T-helper 1 cell treated with Interleukin-12 subunit alpha and Interleukin-12 subunit beta and Interleukin-4 antibody, amounts not matched to agents 30 μg/mL and 1 μg/mL, for 36 hours (primary cell): ENCODE results near the gene SORBS2.

Experiments
- H3K27ac Mint-ChIP-seq: one replicate; pipeline ENCODE4 v1.8.0; 2021; ENCODE audit warnings: mild to moderate bottlenecking, mixed read lengths
- H3K27me3 Mint-ChIP-seq: one replicate; pipeline ENCODE4 v1.8.0; 2021; ENCODE audit warnings: low read depth, mixed read lengths
- H3K36me3 Mint-ChIP-seq: one replicate; pipeline ENCODE4 v1.8.0; 2021; ENCODE audit warnings: low read depth, mixed read lengths
- H3K4me1 Mint-ChIP-seq: one replicate; pipeline ENCODE4 v1.8.0; 2021; ENCODE audit warnings: low read depth, mixed read lengths
- H3K4me3 Mint-ChIP-seq: one replicate; pipeline ENCODE4 v1.8.0; 2021; ENCODE audit warnings: mild to moderate bottlenecking, moderate library complexity, mixed read lengths
- H3K9me3 Mint-ChIP-seq: one replicate; pipeline ENCODE4 v1.8.0; 2021; ENCODE audit warnings: mixed read lengths

The SORBS2 gene

GRCh38 chr4:185755451-185755850 is 56.5 kb downstream of the SORBS2 start:
- H3K4me1 Mint-ChIP-seq = no peaks in the 10 kb centered on the region
- H3K36me3 Mint-ChIP-seq = no peaks in the 10 kb centered on the region
- no peak overlapping the region for H3K4me3 Mint-ChIP-seq
- H3K27me3 Mint-ChIP-seq = no peaks in the 10 kb centered on the region
- H3K9me3 Mint-ChIP-seq = no peaks in the 10 kb centered on the region
- H3K27ac Mint-ChIP-seq = no peak overlapping the region

DNA sequence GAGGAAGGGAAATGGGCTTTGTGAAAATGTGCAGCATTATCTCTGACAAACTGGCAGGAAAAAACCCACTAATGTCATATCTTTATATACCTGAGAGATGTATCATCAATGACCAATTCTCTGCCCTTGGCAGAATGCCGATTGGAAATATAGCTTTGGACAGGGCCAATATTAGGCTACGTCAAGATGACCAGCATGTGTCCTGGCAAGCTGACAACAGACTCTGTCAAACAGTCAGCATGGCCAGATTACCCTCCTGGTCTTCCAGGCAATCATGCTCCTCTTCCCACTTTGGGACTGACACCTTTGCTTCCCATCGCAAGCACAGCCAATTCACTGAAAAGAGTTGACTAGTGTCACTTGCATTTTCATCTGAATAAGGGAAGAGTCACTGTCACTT is 57.0 kb downstream of the SORBS2 start:
- H3K9me3 Mint-ChIP-seq = no peaks in the 10 kb centered on the region
- no peaks in the 10 kb centered on the region for H3K27me3 Mint-ChIP-seq
- no peaks in the 10 kb centered on the region for H3K4me1 Mint-ChIP-seq
- no peak overlapping the region for H3K4me3 Mint-ChIP-seq
- H3K36me3 Mint-ChIP-seq = no peaks in the 10 kb centered on the region
- no peak overlapping the region for H3K27ac Mint-ChIP-seq

GRCh38 chr4:185752872-185753271 is 59.1 kb downstream of the SORBS2 start:
- Mint-ChIP-seq H3K4me1 (no peaks in the 10 kb centered on the region), H3K4me3 (no peak overlapping the region), H3K9me3 (no peaks in the 10 kb centered on the region), H3K27me3 (no peaks in the 10 kb centered on the region), H3K36me3 (no peaks in the 10 kb centered on the region), H3K27ac (no peak overlapping the region)

DNA sequence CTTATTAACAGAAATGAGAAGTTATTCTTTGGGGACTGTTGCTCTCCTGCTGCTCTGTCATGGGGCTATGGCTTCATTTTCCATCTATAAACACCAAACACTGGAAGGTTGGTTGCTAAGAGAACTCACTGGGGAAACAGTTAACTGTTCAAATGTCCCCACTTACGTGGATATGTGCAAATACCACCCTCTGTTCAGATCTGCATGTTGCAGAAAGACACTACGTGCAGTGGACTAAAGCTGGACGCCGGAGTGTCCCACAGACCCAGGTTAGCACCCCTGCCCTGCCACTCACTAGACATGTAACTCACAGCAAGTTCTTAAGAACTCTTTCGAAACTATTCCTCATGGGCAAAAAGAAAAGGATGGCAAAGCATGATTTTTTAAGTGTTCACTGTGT is 62.1 kb downstream of the SORBS2 start:
- Mint-ChIP-seq H3K9me3 (no peaks in the 10 kb centered on the region), H3K4me1 (no peaks in the 10 kb centered on the region), H3K36me3 (no peaks in the 10 kb centered on the region), H3K4me3 (no peak overlapping the region), H3K27ac (no peak overlapping the region), H3K27me3 (no peaks in the 10 kb centered on the region)

GRCh38 chr4:185748901-185749390 is 63.0 kb downstream of the SORBS2 start:
- Mint-ChIP-seq H3K9me3 (no peaks in the 10 kb centered on the region), H3K27ac (no peak overlapping the region), H3K27me3 (no peaks in the 10 kb centered on the region), H3K4me3 (no peak overlapping the region), H3K36me3 (no peaks in the 10 kb centered on the region), H3K4me1 (no peaks in the 10 kb centered on the region)

- Mint-ChIP-seq H3K27me3 (peaks cover 5% of the 10 kb centered on the region), H3K4me1 (no peaks in the 10 kb centered on the region), H3K36me3 (no peaks in the 10 kb centered on the region), H3K9me3 (no peaks in the 10 kb centered on the region), H3K27ac (no peak overlapping the region), H3K4me3 (no peak overlapping the region)
These were observed 66.1 kb downstream of the SORBS2 start for GRCh38 chr4:185745891-185746290.

DNA sequence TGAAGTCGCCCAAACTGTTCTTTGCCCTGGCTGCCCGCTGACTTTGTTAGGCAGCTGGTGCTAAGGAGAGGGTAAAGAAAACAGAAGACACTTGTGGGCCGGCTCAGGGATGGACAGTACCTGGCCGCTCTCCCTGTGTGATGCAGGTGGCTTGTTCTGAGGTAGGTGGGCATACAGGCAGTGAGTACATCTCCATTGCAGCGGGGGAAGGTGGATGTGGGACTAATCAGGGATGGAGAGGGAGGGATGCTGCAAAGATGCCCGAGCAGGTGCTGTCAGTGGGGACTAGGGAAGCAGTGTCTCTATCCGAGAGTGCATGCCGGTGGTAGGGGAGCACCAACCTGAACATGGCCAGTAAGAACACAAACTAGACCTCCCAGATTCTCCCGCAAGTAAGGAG is 67.0 kb downstream of the SORBS2 start:
- no peak overlapping the region for H3K27ac Mint-ChIP-seq
- no peak overlapping the region for H3K4me3 Mint-ChIP-seq
- H3K27me3 Mint-ChIP-seq = peaks cover 5% of the 10 kb centered on the region
- no peaks in the 10 kb centered on the region for H3K4me1 Mint-ChIP-seq
- H3K36me3 Mint-ChIP-seq = no peaks in the 10 kb centered on the region
- no peaks in the 10 kb centered on the region for H3K9me3 Mint-ChIP-seq

DNA sequence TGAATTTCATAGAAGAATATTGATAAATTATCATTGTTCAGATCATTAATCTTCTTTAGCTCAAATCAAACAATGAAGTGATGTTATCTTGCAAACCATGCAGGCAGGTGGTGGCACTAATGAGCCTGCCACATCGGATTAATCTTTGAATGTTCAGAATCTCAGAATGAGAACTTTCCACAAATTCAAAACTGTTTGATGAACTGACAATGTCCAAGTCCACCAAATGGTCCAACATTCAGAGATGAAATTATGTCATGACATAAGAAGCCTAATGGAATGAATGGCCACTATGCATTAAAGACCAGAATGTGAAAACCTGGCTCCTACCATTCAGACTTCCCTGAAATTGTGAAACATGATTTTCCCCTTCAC is 67.5 kb downstream of the SORBS2 start:
- H3K27me3 Mint-ChIP-seq = peaks cover 5% of the 10 kb centered on the region
- H3K27ac Mint-ChIP-seq = no peak overlapping the region
- no peak overlapping the region for H3K4me3 Mint-ChIP-seq
- no peaks in the 10 kb centered on the region for H3K4me1 Mint-ChIP-seq
- H3K9me3 Mint-ChIP-seq = no peaks in the 10 kb centered on the region
- no peaks in the 10 kb centered on the region for H3K36me3 Mint-ChIP-seq

DNA sequence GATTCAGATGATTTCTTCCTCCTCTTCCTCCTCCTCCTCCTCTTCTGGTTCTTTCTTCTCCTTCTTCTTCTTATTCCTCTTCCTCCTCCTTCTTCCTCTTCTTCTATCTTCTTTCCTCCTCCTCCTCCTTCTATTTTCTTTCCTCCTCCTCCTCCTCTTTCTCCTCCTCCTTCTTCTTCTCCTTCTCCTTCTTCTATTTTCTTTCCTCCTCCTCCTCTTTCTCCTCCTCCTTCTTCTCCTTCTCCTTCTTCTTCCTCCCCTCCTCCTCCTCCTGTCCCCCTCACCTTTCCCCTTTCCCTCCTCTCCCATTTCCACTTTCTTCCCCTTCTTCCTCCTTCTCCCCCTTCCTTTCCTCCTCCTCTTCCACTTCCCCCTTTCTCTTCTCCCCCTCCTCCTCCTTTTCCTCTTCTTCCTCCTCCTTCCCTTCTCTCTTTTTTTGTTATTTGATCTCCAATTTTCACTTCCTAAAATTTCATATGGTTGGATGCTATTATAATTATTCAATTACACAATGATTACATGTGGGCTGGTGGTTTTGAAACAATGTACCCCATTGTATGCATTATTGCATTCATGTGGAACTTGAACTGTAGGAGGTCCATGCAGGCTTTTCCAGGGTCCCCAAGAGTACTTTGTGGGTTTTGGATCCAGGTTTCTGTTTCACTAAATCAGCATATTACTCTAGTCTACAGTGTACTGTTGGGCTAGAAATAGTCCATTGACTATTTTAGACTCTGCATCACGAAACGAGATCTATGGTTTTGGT is 68.1 kb downstream of the SORBS2 start:
- Mint-ChIP-seq H3K4me1 (no peaks in the 10 kb centered on the region), H3K36me3 (no peaks in the 10 kb centered on the region), H3K27ac (no peak overlapping the region), H3K9me3 (no peaks in the 10 kb centered on the region), H3K4me3 (no peak overlapping the region), H3K27me3 (peaks cover 5% of the 10 kb centered on the region)

GRCh38 chr4:185742766-185743165 is 69.2 kb downstream of the SORBS2 start:
- Mint-ChIP-seq H3K27ac (no peak overlapping the region), H3K4me3 (no peak overlapping the region), H3K27me3 (peaks cover 5% of the 10 kb centered on the region), H3K4me1 (no peaks in the 10 kb centered on the region), H3K36me3 (no peaks in the 10 kb centered on the region), H3K9me3 (no peaks in the 10 kb centered on the region)

- Mint-ChIP-seq H3K36me3 (no peaks in the 10 kb centered on the region), H3K27me3 (peaks cover 5% of the 10 kb centered on the region), H3K9me3 (no peaks in the 10 kb centered on the region), H3K4me3 (no peak overlapping the region), H3K4me1 (no peaks in the 10 kb centered on the region), H3K27ac (no peak overlapping the region)
These were observed 70.2 kb downstream of the SORBS2 start for GRCh38 chr4:185741795-185742194.

DNA sequence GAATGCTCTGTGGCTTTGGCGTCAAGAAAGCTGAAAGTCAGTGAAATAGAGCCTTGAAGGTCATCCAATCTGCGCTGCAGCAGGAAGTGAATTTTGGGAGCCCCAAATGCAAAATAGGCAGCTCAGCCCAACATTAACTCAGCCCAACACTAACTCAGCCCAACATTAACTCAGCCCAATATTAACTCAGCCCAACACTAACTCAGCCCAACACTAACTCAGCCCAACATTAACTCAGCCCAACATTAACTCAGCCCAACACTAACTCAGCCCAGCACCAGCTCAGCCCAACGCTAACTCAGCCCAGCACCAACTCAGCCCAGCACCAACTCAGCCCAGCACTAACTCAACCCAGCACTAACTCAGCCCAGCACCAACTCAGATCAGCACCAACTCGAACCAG is 71.5 kb downstream of the SORBS2 start:
- Mint-ChIP-seq H3K36me3 (no peaks in the 10 kb centered on the region), H3K9me3 (no peaks in the 10 kb centered on the region), H3K27ac (no peak overlapping the region), H3K4me3 (no peak overlapping the region), H3K4me1 (no peaks in the 10 kb centered on the region), H3K27me3 (peaks cover 5% of the 10 kb centered on the region)

- no peaks in the 10 kb centered on the region for H3K4me1 Mint-ChIP-seq
- H3K4me3 Mint-ChIP-seq = no peak overlapping the region
- peaks cover 9% of the 10 kb centered on the region for H3K27me3 Mint-ChIP-seq
- no peaks in the 10 kb centered on the region for H3K9me3 Mint-ChIP-seq
- no peak overlapping the region for H3K27ac Mint-ChIP-seq
- H3K36me3 Mint-ChIP-seq = no peaks in the 10 kb centered on the region
These were observed 73.2 kb downstream of the SORBS2 start for GRCh38 chr4:185738820-185739219.

DNA sequence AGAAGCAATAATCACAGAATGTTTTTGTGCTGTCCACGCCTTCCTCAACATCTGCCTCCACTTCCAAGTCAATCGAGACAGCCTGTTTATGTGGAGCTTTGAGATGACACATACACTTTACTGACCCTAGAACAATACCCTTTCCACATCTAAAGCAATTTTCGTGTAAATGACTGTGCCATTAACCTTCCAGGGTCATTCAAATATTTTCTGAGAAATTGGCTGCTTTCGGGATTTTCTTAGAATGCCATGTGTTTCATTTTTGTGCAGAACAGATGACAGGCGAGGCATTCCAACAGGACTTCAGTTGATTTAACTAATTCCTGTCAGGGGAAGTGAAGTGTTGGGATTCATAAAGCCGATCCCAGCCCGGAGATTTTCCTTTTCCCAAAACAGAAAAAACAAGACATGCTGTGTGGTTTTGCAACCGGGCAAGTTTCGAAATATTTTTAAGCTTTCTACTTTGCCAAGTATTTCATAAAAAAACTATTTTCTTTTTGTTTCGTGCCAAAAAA is 73.9 kb downstream of the SORBS2 start:
- H3K27me3 Mint-ChIP-seq = peaks cover 12% of the 10 kb centered on the region
- no peaks in the 10 kb centered on the region for H3K4me1 Mint-ChIP-seq
- no peaks in the 10 kb centered on the region for H3K9me3 Mint-ChIP-seq
- H3K4me3 Mint-ChIP-seq = no peak overlapping the region
- H3K27ac Mint-ChIP-seq = no peak overlapping the region
- no peaks in the 10 kb centered on the region for H3K36me3 Mint-ChIP-seq

GRCh38 chr4:185737489-185738037 is 74.4 kb downstream of the SORBS2 start:
- Mint-ChIP-seq H3K27me3 (peaks cover 16% of the 10 kb centered on the region), H3K4me1 (no peaks in the 10 kb centered on the region), H3K36me3 (no peaks in the 10 kb centered on the region), H3K27ac (no peak overlapping the region), H3K9me3 (no peaks in the 10 kb centered on the region), H3K4me3 (no peak overlapping the region)
